Loucy (cell line): ENCODE measurements around the gene RBM48.

Experiments used
- EZH2phosphoT487 ChIP-seq: fragments of 200-600 bp; IDR thresholded peaks from 2 replicates; pipeline ENCODE4 v1.6.1; 2018; ENCODE audit warnings: antibody characterized with exemption, mild to moderate bottlenecking, moderate library complexity, borderline replicate concordance
- TF ChIP-seq, protein P1 (sequence below): fragments of 200-600 bp; sonication (generic); conservative IDR thresholded peaks from 2 replicates; pipeline ENCODE4 v1.5.1; 2014; ENCODE audit warnings: mild to moderate bottlenecking, antibody characterized with exemption, low read length

DNA sequence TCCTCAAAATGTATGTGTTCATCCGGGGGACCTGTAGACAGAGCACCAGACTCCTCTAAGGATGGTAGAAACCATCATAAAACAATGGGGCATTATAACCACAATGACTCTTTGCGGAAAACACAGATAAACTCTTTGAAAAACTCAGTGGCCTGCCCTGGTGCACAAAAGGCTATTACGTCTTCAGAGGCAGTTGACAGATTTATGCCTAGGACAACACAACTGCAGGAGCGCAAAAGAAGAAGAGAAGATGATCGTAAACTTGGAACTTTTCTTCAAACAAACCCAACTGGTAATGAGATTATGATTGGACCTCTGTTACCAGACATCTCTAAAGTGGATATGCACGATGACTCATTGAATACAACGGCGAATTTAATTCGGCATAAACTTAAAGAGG lies 6.0 kb downstream of the RBM48 start:
- TF ChIP-seq, protein P1, sequence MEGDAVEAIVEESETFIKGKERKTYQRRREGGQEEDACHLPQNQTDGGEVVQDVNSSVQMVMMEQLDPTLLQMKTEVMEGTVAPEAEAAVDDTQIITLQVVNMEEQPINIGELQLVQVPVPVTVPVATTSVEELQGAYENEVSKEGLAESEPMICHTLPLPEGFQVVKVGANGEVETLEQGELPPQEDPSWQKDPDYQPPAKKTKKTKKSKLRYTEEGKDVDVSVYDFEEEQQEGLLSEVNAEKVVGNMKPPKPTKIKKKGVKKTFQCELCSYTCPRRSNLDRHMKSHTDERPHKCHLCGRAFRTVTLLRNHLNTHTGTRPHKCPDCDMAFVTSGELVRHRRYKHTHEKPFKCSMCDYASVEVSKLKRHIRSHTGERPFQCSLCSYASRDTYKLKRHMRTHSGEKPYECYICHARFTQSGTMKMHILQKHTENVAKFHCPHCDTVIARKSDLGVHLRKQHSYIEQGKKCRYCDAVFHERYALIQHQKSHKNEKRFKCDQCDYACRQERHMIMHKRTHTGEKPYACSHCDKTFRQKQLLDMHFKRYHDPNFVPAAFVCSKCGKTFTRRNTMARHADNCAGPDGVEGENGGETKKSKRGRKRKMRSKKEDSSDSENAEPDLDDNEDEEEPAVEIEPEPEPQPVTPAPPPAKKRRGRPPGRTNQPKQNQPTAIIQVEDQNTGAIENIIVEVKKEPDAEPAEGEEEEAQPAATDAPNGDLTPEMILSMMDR = no peak
- no peak for TF ChIP-seq EZH2phosphoT487
